Smooth muscle cell (in vitro differentiated cells): Measurements from ENCODE around the gene MAP3K6. TPM values are rescaled to one million over a fixed set of nuclear protein-coding genes. Genes with fewer than 3 reads are reported as not detected.

Experiments
- DNase-seq: peaks from one replicate; lab custom pipeline; 2025; ENCODE audit not compliant: unreplicated experiment; lab: John Stamatoyannopoulos, UW
- H2AFZ ChIP-seq: fragments of 200-600 bp; sonication (generic); 2 replicates; pipeline ENCODE4 v1.6.0; 2016; ENCODE audit warnings: antibody characterized with exemption, low read depth, mild to moderate bottlenecking
- H3F3A ChIP-seq: fragments of 200-600 bp; sonication (generic); 2 replicates; pipeline ENCODE4 v1.6.0; 2017; ENCODE audit warnings: antibody characterized with exemption, low read depth
- H3K27ac ChIP-seq: fragments of 200-600 bp; sonication (generic); 2 replicates; pipeline ENCODE4 v1.5.1; 2016; ENCODE audit warnings: low read depth, mild to moderate bottlenecking
- H3K27me3 ChIP-seq: fragments of 200-600 bp; sonication (generic); 2 replicates; pipeline ENCODE4 v1.6.1; 2016; ENCODE audit warnings: low read depth, mild to moderate bottlenecking
- H3K36me3 ChIP-seq: fragments of 200-600 bp; sonication (generic); 2 replicates; pipeline ENCODE4 v1.5.1; 2016; ENCODE audit warnings: low read depth
- H3K4me1 ChIP-seq: fragments of 200-600 bp; sonication (generic); 2 replicates; pipeline ENCODE4 v1.5.1; 2016; ENCODE audit warnings: low read depth
- H3K4me2 ChIP-seq: fragments of 200-600 bp; sonication (generic); 2 replicates; pipeline ENCODE4 v1.6.0; 2016; ENCODE audit warnings: mild to moderate bottlenecking
- H3K4me3 ChIP-seq: fragments of 200-600 bp; sonication (generic); 2 replicates; pipeline ENCODE4 v1.5.1; 2016; ENCODE audit warnings: mild to moderate bottlenecking
- H3K79me2 ChIP-seq: fragments of 200-600 bp; sonication (generic); 2 replicates; pipeline ENCODE4 v1.6.0; 2016; ENCODE audit warnings: low read depth, mild to moderate bottlenecking
- H3K9ac ChIP-seq: fragments of 200-600 bp; sonication (generic); 2 replicates; pipeline ENCODE4 v1.6.0; 2016; ENCODE audit warnings: low read depth
- H3K9me3 ChIP-seq: fragments of 200-600 bp; sonication (generic); replicated peaks from 2 replicates; pipeline ENCODE4 v1.5.1; 2016; ENCODE audit warnings: low read depth
- H4K20me1 ChIP-seq: fragments of 200-600 bp; sonication (generic); 2 replicates; pipeline ENCODE4 v1.6.0; 2016; ENCODE audit warnings: low read depth
- WGBS: methylation state at CpG from one replicate; pipeline ENCODE4 v1.1.7; 2016; ENCODE audit warnings: low lambda C conversion rate; 5-methylcytosine and 5-hydroxymethylcytosine counted together
- polyA plus RNA-seq: library from polyadenylated mRNA; unstranded; fragments of >200 nt; fragmentation: Nextera tagmentation; extraction: Ambion mirVana; gene quantifications from 2 replicates; pipeline ENCODE4 v1.2.1, GENCODE V29; 2016
- total RNA-seq: library from RNA; depleted of rRNA; stranded (reverse); fragments of >200 nt; gene quantifications from 2 replicates; pipeline ENCODE4 v1.2.3, GENCODE V29; 2014
- TF ChIP-seq, protein P1 (sequence below): fragments of 200-600 bp; sonication (generic); IDR thresholded peaks from 2 replicates; pipeline ENCODE4 v1.5.1; 2017; ENCODE audit warnings: borderline replicate concordance, mild to moderate bottlenecking, antibody characterized with exemption; ENCODE audit not compliant: insufficient read depth, poor library complexity, severe bottlenecking

The MAP3K6 gene
- total and polyA plus RNA-seq, 2 experiments from 2014 or later = 14.1 to 29.0 TPM

DNA sequence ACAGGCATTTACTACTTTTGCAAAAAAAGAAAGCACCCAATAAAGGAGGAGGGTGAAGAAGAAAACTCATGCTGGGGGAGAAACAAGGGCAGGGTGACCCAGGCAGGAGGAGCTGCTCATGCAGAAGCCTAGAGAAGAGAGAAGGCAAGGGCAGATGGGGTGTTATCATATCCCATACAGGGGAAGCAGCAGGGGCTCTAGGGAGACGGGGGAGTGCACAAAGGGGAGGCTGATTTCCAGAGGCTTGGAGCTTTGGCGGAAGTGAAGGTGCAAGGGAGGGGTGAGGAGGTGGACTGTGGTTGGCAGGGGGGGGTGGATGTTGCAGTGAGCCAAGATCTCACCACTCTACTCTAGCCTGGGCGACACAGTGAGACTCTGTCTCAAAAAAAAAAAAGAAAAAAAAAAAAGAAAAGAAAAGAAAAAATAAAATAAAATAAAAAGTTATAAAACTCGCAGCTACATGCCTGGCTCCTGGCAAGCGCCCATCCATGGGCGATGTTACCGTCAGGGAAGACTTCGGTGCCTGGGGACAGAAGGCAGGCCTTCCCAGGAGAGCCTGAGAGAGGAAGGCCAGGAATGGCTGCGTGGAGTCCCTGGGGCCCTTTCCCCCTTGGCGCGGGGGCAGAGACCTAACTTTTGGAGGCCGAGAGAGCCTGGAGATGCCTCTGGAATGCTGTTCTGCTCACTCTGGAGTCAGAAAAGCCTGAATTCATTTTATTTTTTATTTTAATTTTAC, 11.2 kb upstream of the MAP3K6 start:
- DNase-seq = no peak
- Histone ChIP-seq H3K4me1 (no peaks in the 10 kb centered on the region), H3K9ac (no peak overlapping the region), H3K79me2 (no peaks in the 10 kb centered on the region), H3K4me3 (no peak overlapping the region), H4K20me1 (no peaks in the 10 kb centered on the region), H3K36me3 (no peaks in the 10 kb centered on the region), H3K27me3 (no peaks in the 10 kb centered on the region), H3F3A (no peaks in the 10 kb centered on the region), H3K4me2 (no peak overlapping the region), H2AFZ (no peak overlapping the region), H3K27ac (no peak overlapping the region), H3K9me3 (no peaks in the 10 kb centered on the region)
- TF ChIP-seq, protein P1, sequence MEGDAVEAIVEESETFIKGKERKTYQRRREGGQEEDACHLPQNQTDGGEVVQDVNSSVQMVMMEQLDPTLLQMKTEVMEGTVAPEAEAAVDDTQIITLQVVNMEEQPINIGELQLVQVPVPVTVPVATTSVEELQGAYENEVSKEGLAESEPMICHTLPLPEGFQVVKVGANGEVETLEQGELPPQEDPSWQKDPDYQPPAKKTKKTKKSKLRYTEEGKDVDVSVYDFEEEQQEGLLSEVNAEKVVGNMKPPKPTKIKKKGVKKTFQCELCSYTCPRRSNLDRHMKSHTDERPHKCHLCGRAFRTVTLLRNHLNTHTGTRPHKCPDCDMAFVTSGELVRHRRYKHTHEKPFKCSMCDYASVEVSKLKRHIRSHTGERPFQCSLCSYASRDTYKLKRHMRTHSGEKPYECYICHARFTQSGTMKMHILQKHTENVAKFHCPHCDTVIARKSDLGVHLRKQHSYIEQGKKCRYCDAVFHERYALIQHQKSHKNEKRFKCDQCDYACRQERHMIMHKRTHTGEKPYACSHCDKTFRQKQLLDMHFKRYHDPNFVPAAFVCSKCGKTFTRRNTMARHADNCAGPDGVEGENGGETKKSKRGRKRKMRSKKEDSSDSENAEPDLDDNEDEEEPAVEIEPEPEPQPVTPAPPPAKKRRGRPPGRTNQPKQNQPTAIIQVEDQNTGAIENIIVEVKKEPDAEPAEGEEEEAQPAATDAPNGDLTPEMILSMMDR = no peak
- WGBS = 86% methylated on average over 12 of the region's 12 CpGs

DNA sequence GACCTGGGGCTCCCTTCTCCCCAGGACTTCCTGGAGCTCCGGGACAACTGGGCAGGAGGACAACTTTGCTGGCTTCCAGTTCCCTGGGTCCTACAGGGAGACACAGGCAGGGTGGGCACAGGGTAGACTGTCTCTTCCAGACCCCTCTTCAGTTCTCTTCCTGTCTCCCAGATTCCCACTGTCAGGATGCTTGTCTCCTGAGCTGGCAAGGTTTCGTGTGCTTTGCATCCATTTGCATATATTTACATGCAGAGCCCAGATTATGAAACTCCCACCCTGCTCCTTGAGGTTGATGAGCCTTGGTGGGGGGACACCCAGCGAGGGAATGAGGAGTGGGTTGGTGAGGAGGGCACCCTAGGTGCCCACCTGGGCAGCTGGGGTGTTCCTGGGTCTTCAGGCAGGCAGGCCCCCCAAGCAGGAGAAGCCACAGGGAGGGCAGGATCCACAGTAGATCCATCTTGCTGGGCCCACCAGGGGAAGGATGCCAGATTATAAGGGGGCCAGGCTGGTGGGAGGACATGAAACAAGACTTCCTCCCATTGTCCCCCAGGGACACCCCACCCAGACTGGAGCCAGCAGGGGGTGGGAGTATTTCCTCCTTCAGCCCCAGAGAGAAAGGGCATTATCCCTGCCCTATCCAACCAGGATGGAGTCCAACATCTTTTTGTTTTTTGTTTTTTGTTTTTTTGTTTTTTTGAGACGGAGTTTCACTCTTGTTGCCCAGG, 7.8 kb upstream of the MAP3K6 start, which contains the start of gene FCN3:
Gene FCN3, minus strand, starts transcription at position 463 of the 725 bp plus-strand sequence. Its CDS starts 6 bp downstream, at position 457.
- Histone ChIP-seq H3K9me3 (no peaks in the 10 kb centered on the region), H3F3A (no peaks in the 10 kb centered on the region), H4K20me1 (no peaks in the 10 kb centered on the region), H2AFZ (no peak within 1 kb of the TSS), H3K4me3 (no peak within 1 kb of the TSS), H3K9ac (no peak within 1 kb of the TSS), H3K79me2 (no peaks in the 10 kb centered on the region), H3K27ac (no peak within 1 kb of the TSS), H3K27me3 (no peaks in the 10 kb centered on the region), H3K4me2 (no peak within 1 kb of the TSS), H3K36me3 (no peaks in the 10 kb centered on the region), H3K4me1 (no peaks in the 10 kb centered on the region)
- 69% methylated on average over 4 of the region's 4 CpGs for WGBS
- TF ChIP-seq, protein P1 = no peak
- no peak for DNase-seq

DNA sequence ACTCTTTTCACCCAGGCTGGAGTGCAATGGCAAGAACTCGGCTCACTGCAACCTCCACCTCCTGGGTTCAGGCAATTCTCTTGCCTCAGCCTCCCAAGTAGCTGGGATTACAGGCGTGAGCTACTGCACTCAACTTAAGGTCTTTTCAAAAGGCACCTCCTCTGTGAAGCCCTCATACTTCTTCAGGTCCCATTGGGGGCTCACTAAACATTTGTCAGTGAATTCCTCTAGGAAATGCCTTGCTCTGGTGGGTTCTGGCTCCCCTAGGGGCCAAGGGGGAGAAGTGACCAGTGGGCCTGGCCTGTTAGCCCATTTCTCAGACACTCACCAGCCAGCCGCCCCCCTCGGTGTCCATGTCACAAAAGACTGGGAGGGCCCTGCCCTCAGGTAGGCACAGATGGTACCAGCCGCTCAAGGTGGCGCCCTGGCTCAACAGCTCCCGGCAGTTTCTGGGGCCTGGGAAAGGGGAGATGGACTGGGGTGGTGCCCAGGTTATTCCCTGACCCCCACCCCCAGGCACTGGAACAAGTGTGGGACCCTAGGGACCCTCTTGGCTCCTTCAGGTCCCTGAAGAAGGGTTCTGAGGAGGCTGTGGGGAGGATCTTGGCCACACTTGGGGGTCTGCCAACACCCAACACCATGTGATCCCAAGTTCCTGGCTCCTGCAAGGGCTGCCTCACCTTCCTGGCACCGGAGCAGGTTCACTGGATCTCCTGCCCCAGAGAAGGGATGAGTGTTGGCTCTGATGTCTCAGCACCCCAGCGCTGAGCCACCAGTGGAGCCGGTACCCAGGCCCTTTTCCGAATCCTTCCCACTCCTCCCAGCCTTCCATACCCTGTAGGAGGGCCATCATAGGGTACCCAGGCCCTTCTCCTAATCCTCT, 6.3 kb upstream of the MAP3K6 start:
- no peak overlapping the region for H3K27ac ChIP-seq
- no peak overlapping the region for H3K9ac ChIP-seq
- no peaks in the 10 kb centered on the region for H4K20me1 ChIP-seq
- H2AFZ ChIP-seq = no peak overlapping the region
- TF ChIP-seq, protein P1 = peak; percentile 25
- H3F3A ChIP-seq = no peaks in the 10 kb centered on the region
- H3K9me3 ChIP-seq = no peaks in the 10 kb centered on the region
- DNase-seq = no peak
- H3K36me3 ChIP-seq = no peaks in the 10 kb centered on the region
- H3K79me2 ChIP-seq = no peaks in the 10 kb centered on the region
- 89% methylated on average over 11 of the region's 11 CpGs for WGBS
- no peak overlapping the region for H3K4me2 ChIP-seq
- no peaks in the 10 kb centered on the region for H3K27me3 ChIP-seq
- no peak overlapping the region for H3K4me3 ChIP-seq
- H3K4me1 ChIP-seq = no peaks in the 10 kb centered on the region
